ENCODE measurements around the gene KRT8. TPM values are rescaled to one million over a fixed set of nuclear protein-coding genes. Genes with fewer than 3 reads are reported as not detected.

Gene KRT8
- total RNA-seq, 1 donor from 2014 or later, result 0.33 TPM

GRCh38 chr12:52850681-52851080 lies 54.2 kb downstream of the KRT8 start:
- H3K4me1 Mint-ChIP-seq, result peaks cover 6% of the 10 kb centered on the region
- DNase-seq, result no peak
- H3K36me3 Mint-ChIP-seq (ENCODE audit: low read depth), result no peaks in the 10 kb centered on the region

GRCh38 chr12:52849511-52849910 lies 55.4 kb downstream of the KRT8 start:
- no peak overlapping the region for H3K27ac Mint-ChIP-seq
- peaks cover 16% of the 10 kb centered on the region for H3K27me3 Mint-ChIP-seq
- H3K36me3 Mint-ChIP-seq (ENCODE audit: low read depth), result no peaks in the 10 kb centered on the region
- ATAC-seq (ENCODE audit: low read depth), result no peak
- TF ChIP-seq CTCF (IDR thresholded peaks at IDR 0.05), result no peak
- ChIA-PET POLR2A (no interaction called here), CTCF (no interaction called here)
- H3K9me3 Mint-ChIP-seq, result no peaks in the 10 kb centered on the region
- H3K4me3 Mint-ChIP-seq, result no peak overlapping the region
- peaks cover 6% of the 10 kb centered on the region for H3K4me1 Mint-ChIP-seq
- intact Hi-C loops (cut with micrococcal nuclease), result no loop called here
- no peak for DNase-seq

More at GRCh38 chr12:52850681-52851080, 54.2 kb downstream of the KRT8 start:
- Mint-ChIP-seq H3K9me3 (no peaks in the 10 kb centered on the region), H3K4me3 (no peak overlapping the region), H3K27ac (no peak overlapping the region), H3K27me3 (peaks cover 26% of the 10 kb centered on the region)
- POLR2A ChIA-PET, result no interaction called here
- CTCF ChIA-PET, result no interaction called here
- no peak for ATAC-seq (ENCODE audit: low read depth)
- intact Hi-C loops (cut with micrococcal nuclease), result no loop called here
- no peak for TF ChIP-seq CTCF (IDR thresholded peaks at IDR 0.05)

- TF ChIP-seq CTCF (IDR thresholded peaks at IDR 0.05), result no peak
- Mint-ChIP-seq H3K27ac (no peak within 1 kb of the TSS), H3K27me3 (peaks cover 15% of the 10 kb centered on the region), H3K4me1 (peaks cover 6% of the 10 kb centered on the region), H3K9me3 (no peaks in the 10 kb centered on the region), H3K36me3 (ENCODE audit: low read depth) (no peaks in the 10 kb centered on the region), H3K4me3 (no peak within 1 kb of the TSS)
- intact Hi-C loops (cut with micrococcal nuclease), result no loop called here
- ATAC-seq (ENCODE audit: low read depth) (no peak), DNase-seq (no peak)
- ChIA-PET CTCF (no interaction called here), POLR2A (no interaction called here)
Measured at GRCh38 chr12:52848661-52849255, 56.1 kb downstream of the KRT8 start, which contains the start of gene KRT78. Gene KRT78 (minus strand): TSS chr12:52848994. CDS start chr12:52848930, 64 bp downstream.

GRCh38 chr12:52847335-52848102 lies 57.4 kb downstream of the KRT8 start:
- DNase-seq (no peak), ATAC-seq (ENCODE audit: low read depth) (no peak)
- Mint-ChIP-seq H3K36me3 (ENCODE audit: low read depth) (no peaks in the 10 kb centered on the region), H3K4me1 (peaks cover 6% of the 10 kb centered on the region), H3K27me3 (peaks cover 15% of the 10 kb centered on the region), H3K4me3 (no peak overlapping the region), H3K9me3 (no peaks in the 10 kb centered on the region), H3K27ac (no peak overlapping the region)
- no peak for TF ChIP-seq CTCF (IDR thresholded peaks at IDR 0.05)
- CTCF ChIA-PET, result no interaction called here
- intact Hi-C loops (cut with micrococcal nuclease), result no loop called here
- POLR2A ChIA-PET, result no interaction called here

Other genes with a start within 250 kb of the KRT8 start
- gene KRT1, start 224.7 kb downstream of the KRT8 start, total RNA-seq, result not detected in 2 replicates
- not detected in 2 replicates for gene KRT77, start 201.6 kb downstream of the KRT8 start, total RNA-seq
- not detected in 2 replicates for gene KRT76, start 127.7 kb downstream of the KRT8 start, total RNA-seq
- gene KRT3, start 109.0 kb downstream of the KRT8 start, total RNA-seq, result not detected in 2 replicates
- gene KRT4, start 91.0 kb downstream of the KRT8 start, total RNA-seq, result not detected in 2 replicates
- not detected in 2 replicates for gene KRT79, start 70.8 kb downstream of the KRT8 start, total RNA-seq
- not detected in 2 replicates for gene KRT78, start 56.1 kb downstream of the KRT8 start, total RNA-seq
- 3.9 and 4.7 TPM in 2 replicates for gene KRT18, start 44.0 kb upstream of the KRT8 start, total RNA-seq
- gene EIF4B, start 101.4 kb upstream of the KRT8 start, total RNA-seq, result 726 and 733 TPM in 2 replicates
- 0.29 and 1.5 TPM in 2 replicates for gene TNS2, start 145.0 kb upstream of the KRT8 start, total RNA-seq
- 32.5 and 33.9 TPM in 2 replicates for gene SPRYD3, start 174.3 kb upstream of the KRT8 start, total RNA-seq
- gene IGFBP6, start 192.6 kb upstream of the KRT8 start, total RNA-seq, result not detected in 2 replicates
- not detected in 2 replicates for gene SOAT2, start 198.4 kb upstream of the KRT8 start, total RNA-seq